Stimulated activated naive CD8-positive, alpha-beta T cell treated with anti-CD3 and anti-CD28 coated beads, Interleukin-15, Interleukin-2, amounts not matched to agents 100 ng/mL and 50 ng/mL, for 24 hours (primary cell): ENCODE data around the gene PEX7.
"Not testable (repeated sequence)": the region's sequence is repeated elsewhere in the genome, so short reads cannot be mapped to it uniquely, and the experiment has no call there.

Experiments
- H3K27ac Mint-ChIP-seq: one replicate; pipeline ENCODE4 v1.8.0; 2021; ENCODE audit warnings: mild to moderate bottlenecking, mixed read lengths
- H3K27me3 Mint-ChIP-seq: one replicate; pipeline ENCODE4 v1.8.0; 2021; ENCODE audit warnings: mixed read lengths
- H3K36me3 Mint-ChIP-seq: one replicate; pipeline ENCODE4 v1.8.0; 2021; ENCODE audit warnings: low read depth, mixed read lengths
- H3K4me1 Mint-ChIP-seq: one replicate; pipeline ENCODE4 v1.8.0; 2021; ENCODE audit warnings: low read depth, mixed read lengths
- H3K4me3 Mint-ChIP-seq: one replicate; pipeline ENCODE4 v1.8.0; 2021; ENCODE audit warnings: mild to moderate bottlenecking, mixed read lengths
- H3K9me3 Mint-ChIP-seq: one replicate; pipeline ENCODE4 v1.8.0; 2021; ENCODE audit warnings: mixed read lengths

The PEX7 gene

GRCh38 chr6:136784910-136785746, 37.3 kb upstream of the PEX7 start:
- no peaks in the 10 kb centered on the region for H3K36me3 Mint-ChIP-seq
- H3K4me3 Mint-ChIP-seq: peak overlapping the region; percentile 75
- no peaks in the 10 kb centered on the region for H3K27me3 Mint-ChIP-seq
- H3K27ac Mint-ChIP-seq: peak overlapping the region; percentile 84
- H3K4me1 Mint-ChIP-seq: peaks cover 72% of the 10 kb centered on the region
- H3K9me3 Mint-ChIP-seq: no peaks in the 10 kb centered on the region

- Mint-ChIP-seq H3K4me1 (peaks cover 86% of the 10 kb centered on the region), H3K27me3 (no peaks in the 10 kb centered on the region), H3K4me3 (no peak overlapping the region), H3K9me3 (no peaks in the 10 kb centered on the region), H3K27ac (no peak overlapping the region), H3K36me3 (no peaks in the 10 kb centered on the region)
Observed at GRCh38 chr6:136786658-136787057, 35.7 kb upstream of the PEX7 start.

- no peaks in the 10 kb centered on the region for H3K36me3 Mint-ChIP-seq
- H3K27me3 Mint-ChIP-seq: no peaks in the 10 kb centered on the region
- peak overlapping the region; percentile 61 for H3K4me3 Mint-ChIP-seq
- H3K4me1 Mint-ChIP-seq: peaks cover 79% of the 10 kb centered on the region
- H3K27ac Mint-ChIP-seq: peak overlapping the region; percentile 65
- no peaks in the 10 kb centered on the region for H3K9me3 Mint-ChIP-seq
Observed at GRCh38 chr6:136787726-136788068, 34.7 kb upstream of the PEX7 start.

GRCh38 chr6:136788069-136788902, 34.1 kb upstream of the PEX7 start:
- Mint-ChIP-seq H3K27me3 (no peaks in the 10 kb centered on the region), H3K36me3 (no peaks in the 10 kb centered on the region)

GRCh38 chr6:136789440-136789839, 33.0 kb upstream of the PEX7 start:
- H3K36me3 Mint-ChIP-seq, H3K27ac Mint-ChIP-seq, H3K27me3 Mint-ChIP-seq, H3K9me3 Mint-ChIP-seq: not testable (repeated sequence)
- H3K4me1 Mint-ChIP-seq: peaks cover 69% of the 10 kb centered on the region
- H3K4me3 Mint-ChIP-seq: peak overlapping the region; percentile 17

More at GRCh38 chr6:136788069-136788902, 34.1 kb upstream of the PEX7 start:
- Mint-ChIP-seq H3K4me1 (peaks cover 76% of the 10 kb centered on the region), H3K4me3 (peak overlapping the region; percentile 61), H3K9me3 (no peaks in the 10 kb centered on the region), H3K27ac (peak overlapping the region; percentile 65)

GRCh38 chr6:136790411-136791295, 31.7 kb upstream of the PEX7 start:
- H3K27ac Mint-ChIP-seq: peak overlapping the region; percentile 92
- H3K4me1 Mint-ChIP-seq: peaks cover 57% of the 10 kb centered on the region
- no peaks in the 10 kb centered on the region for H3K9me3 Mint-ChIP-seq
- H3K36me3 Mint-ChIP-seq: no peaks in the 10 kb centered on the region
- peak overlapping the region; percentile 92 for H3K4me3 Mint-ChIP-seq
- no peaks in the 10 kb centered on the region for H3K27me3 Mint-ChIP-seq

- Mint-ChIP-seq H3K36me3 (no peaks in the 10 kb centered on the region), H3K4me3 (peak overlapping the region; percentile 92), H3K9me3 (no peaks in the 10 kb centered on the region), H3K27ac (peak overlapping the region; percentile 92), H3K27me3 (no peaks in the 10 kb centered on the region), H3K4me1 (peaks cover 50% of the 10 kb centered on the region)
Observed at GRCh38 chr6:136791296-136792094, 30.9 kb upstream of the PEX7 start.

- H3K27ac Mint-ChIP-seq: no peak overlapping the region
- H3K4me1 Mint-ChIP-seq: peaks cover 47% of the 10 kb centered on the region
- H3K36me3 Mint-ChIP-seq: no peaks in the 10 kb centered on the region
- H3K4me3 Mint-ChIP-seq: peak overlapping the region; percentile 92
- H3K27me3 Mint-ChIP-seq: no peaks in the 10 kb centered on the region
- H3K9me3 Mint-ChIP-seq: no peaks in the 10 kb centered on the region
Observed at GRCh38 chr6:136792095-136792409, 30.3 kb upstream of the PEX7 start.

- Mint-ChIP-seq H3K27ac (peak within 1 kb of the TSS; percentile 94), H3K4me1 (peaks cover 41% of the 10 kb centered on the region), H3K27me3 (no peaks in the 10 kb centered on the region), H3K9me3 (no peaks in the 10 kb centered on the region), H3K36me3 (no peaks in the 10 kb centered on the region), H3K4me3 (peak within 1 kb of the TSS; percentile 92)
Observed at GRCh38 chr6:136792410-136793262, 29.8 kb upstream of the PEX7 start, which contains the start of gene MAP3K5. Gene MAP3K5, minus strand, starts transcription at chr6:136792477. Its CDS starts 320 bp downstream, at chr6:136792157.

GRCh38 chr6:136793363-136793762, 29.0 kb upstream of the PEX7 start:
- Mint-ChIP-seq H3K4me3 (peak overlapping the region; percentile 92), H3K27me3 (no peaks in the 10 kb centered on the region), H3K27ac (peak overlapping the region; percentile 94), H3K9me3 (no peaks in the 10 kb centered on the region), H3K4me1 (peaks cover 34% of the 10 kb centered on the region), H3K36me3 (no peaks in the 10 kb centered on the region)

GRCh38 chr6:136795386-136795785, 27.0 kb upstream of the PEX7 start:
- no peaks in the 10 kb centered on the region for H3K36me3 Mint-ChIP-seq
- no peak overlapping the region for H3K4me3 Mint-ChIP-seq
- H3K27ac Mint-ChIP-seq: no peak overlapping the region
- no peaks in the 10 kb centered on the region for H3K9me3 Mint-ChIP-seq
- peaks cover 19% of the 10 kb centered on the region for H3K4me1 Mint-ChIP-seq
- H3K27me3 Mint-ChIP-seq: no peaks in the 10 kb centered on the region

- Mint-ChIP-seq H3K4me3 (no peak overlapping the region), H3K9me3 (no peaks in the 10 kb centered on the region), H3K4me1 (peaks cover 13% of the 10 kb centered on the region), H3K27me3 (no peaks in the 10 kb centered on the region), H3K27ac (no peak overlapping the region), H3K36me3 (no peaks in the 10 kb centered on the region)
Observed at GRCh38 chr6:136795996-136796395, 26.4 kb upstream of the PEX7 start.

GRCh38 chr6:136798044-136798443, 24.3 kb upstream of the PEX7 start:
- Mint-ChIP-seq H3K4me3 (no peak overlapping the region), H3K4me1 (peaks cover 7% of the 10 kb centered on the region), H3K36me3 (no peaks in the 10 kb centered on the region), H3K27ac (no peak overlapping the region), H3K27me3 (peaks cover 6% of the 10 kb centered on the region), H3K9me3 (no peaks in the 10 kb centered on the region)
